Iris pigment epithelial cell (primary cell): ENCODE measurements around the gene GINM1.

Experiments used
- DNase-seq: peaks from one replicate; pipeline ENCODE4 v3.0.0-alpha.2; 2011; ENCODE audit warnings: low read depth

GINM1 gene, protein sequence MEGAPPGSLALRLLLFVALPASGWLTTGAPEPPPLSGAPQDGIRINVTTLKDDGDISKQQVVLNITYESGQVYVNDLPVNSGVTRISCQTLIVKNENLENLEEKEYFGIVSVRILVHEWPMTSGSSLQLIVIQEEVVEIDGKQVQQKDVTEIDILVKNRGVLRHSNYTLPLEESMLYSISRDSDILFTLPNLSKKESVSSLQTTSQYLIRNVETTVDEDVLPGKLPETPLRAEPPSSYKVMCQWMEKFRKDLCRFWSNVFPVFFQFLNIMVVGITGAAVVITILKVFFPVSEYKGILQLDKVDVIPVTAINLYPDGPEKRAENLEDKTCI

DNA sequence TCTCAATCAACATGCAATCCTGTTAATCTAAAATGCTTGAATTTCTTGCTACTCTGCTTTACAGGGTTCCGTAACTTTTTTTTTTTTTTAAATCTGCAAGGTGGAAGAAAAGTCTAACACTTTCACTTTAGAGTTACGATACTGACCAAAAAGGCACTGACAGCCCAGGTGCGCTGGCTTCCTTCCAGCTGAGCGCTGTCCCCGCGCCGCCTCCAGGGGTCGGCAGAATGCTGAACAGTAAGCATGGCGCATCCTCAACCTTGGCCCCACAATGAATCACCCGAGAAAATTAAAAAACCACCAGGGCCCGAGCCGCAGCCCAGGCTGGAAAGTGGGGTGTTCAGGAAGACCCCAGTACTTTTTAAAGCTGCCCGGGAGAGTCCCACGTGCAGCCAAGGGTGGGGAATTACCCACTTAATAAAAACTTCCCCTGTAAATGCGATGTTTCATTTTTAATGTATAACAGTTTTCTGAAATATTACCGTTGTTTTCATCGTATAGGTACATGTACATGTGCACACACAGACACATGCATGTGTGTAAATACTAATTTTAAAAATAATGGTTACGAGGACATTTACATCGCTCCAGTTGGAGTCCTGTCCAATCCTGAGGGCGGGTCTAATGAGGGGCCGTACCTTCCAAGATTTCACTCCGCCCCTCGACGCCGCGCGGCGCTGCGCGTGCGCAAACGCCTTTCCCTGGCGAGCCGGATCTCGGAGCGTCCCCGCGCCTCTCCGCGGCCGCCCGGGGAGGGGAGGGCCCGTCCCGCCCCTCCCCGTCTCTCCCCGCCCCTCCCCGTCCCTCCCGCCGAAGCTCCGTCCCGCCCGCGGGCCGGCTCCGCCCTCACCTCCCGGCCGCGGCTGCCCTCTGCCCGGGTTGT is at the start of gene GINM1:
TSS of gene GINM1 (plus strand) at position 849 of the 883 bp plus-strand sequence. CDS start 40 bp downstream, outside the sequence.
- peak; percentile 92 for DNase-seq

DNA sequence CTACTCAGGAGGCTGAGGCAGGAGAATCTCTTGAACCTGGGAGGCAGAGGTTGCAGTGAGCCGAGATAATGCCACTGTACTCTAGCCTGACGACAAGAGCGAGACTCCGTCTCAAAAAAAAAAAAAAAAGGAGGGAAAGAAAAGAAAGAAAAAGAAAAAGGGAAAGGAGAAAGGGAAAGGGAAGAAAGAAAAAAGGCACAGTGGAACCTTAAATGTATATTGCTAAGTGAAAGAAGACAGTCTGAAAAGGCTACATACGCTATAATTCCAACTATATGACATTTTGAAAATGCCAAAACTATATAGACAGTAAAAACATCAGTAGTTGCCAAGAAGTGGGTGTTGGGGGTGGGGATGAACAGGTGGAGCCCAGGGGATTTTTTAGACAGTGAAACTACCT is 36.5 kb upstream of the GINM1 start:
- DNase-seq, result no peak

DNA sequence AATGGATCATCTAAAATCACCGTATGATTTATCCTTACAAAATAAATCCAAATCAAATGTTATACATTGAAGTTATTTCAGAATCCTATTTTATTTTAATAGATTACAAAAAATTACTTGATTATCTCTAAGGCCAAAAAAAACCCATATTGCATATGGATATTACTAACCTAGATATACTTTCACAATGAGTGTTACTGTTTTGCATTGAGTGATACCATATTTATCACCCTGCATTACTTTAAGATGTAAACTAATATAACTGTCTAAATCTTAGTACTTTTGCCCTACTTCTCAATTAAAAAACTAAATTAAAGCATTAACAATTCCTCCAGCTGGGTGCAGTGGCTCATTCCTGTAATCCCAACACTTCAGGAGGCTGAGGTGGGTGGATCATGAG is 31.4 kb upstream of the GINM1 start:
- no peak for DNase-seq

DNA sequence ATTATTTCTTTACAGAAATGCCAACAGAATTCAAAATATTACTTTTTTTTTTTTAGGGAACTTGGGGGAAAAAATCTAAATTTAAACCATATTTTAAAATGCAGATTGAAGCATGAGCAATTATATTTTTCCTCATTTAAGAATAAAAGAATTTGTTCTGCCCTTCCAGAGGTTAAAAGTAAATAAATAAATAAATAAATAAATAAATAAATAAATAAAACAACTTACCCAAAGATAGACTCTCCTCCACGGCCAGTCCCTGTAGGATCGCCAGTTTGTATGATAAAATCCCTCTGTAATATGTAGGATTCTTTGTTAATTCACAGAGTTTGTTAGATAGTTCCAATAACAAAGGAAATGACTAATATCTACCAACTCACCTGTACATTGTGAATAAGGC is 25.0 kb upstream of the GINM1 start:
- DNase-seq, result no peak

DNA sequence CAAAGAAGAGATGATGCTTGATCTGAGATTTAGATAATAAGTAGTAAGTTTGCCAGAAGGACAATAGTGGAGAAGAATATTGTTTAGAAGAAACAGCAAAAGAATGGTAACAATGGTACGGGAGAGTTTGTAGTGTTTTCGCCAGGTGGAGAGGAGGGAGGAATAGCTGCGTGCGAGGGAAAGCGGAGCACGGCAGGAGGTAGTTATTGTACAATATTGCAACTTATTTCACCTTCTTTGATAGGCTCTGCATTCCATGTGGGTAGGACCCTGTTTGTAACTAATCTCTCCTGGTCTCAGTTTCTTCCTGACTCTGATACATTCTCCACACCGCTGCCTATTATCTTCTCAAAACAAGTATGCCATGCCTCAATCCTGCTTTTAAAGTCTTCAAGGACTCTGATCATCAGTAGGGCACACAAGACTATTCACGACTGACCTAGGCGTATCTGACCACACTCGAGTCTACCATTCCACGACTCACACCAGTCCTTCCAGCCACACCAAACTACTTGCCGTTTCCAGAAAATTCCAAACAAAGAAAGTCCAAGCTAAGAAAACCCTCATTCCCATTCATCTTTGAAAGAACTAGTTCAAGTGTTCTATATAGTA is 21.4 kb upstream of the GINM1 start:
- no peak for DNase-seq

DNA sequence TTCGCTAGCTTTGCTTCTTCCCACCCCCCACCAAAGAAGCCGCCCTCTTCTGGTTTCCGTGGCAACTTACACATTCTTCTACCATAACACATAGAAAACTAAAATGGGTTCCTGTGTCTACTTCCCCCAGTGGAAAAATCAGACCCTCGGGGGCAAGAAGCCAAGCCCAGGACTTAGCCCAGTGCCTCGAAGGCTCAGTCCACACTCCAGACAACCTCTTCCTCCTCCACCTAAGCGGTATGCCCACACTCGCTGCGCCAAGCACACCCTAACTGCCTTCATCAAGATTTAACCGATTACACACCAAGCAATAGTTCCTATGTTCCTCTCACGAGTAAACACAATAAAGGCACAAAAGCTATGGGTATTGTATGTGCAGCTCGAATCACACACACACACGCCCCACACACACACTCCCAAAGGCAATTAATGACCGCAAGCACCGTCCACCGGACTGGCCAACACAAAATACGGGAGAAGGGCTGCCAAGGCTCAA is 20.9 kb upstream of the GINM1 start:
- peak; percentile 78 for DNase-seq

DNA sequence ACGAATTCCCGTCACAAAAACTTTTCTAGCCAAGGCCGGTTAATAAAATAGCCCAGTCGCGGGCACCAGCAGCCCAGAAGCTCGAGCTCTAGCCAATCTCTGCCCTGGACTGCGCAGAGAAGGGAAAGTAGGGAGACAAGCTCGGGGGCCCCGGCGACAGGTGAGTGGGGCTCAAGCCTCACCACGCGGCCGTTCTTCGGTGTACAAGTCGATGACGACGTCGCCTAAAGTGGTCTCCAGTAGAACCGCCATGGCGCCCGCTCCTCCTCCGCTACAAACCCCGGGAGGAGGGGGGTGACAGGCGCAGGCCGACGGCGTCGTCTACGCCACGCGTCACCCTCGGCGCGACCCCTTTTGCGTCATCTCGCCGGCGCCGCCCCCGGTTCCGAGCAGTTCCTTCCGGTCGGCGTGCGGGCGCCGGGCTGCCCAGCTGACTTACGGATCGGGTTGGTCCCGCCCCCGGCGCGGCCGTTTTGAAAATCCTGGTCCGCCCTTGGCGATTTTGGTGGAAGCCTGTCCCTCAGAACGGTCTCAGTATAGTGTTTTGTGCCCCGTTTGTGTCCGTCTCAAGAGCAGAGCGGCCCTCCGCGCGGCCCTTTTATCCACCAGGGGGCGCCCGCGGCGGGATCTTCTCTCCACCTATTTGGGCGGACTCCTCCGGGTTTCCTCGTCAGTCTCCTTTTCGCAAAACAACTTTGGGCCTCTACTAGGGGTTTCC is 20.3 kb upstream of the GINM1 start, which contains the start of gene PPIL4:
TSS of gene PPIL4 (minus strand) at position 290 of the 718 bp plus-strand sequence. CDS start at position 252, 38 bp downstream.
- DNase-seq, result peak; percentile 96

DNA sequence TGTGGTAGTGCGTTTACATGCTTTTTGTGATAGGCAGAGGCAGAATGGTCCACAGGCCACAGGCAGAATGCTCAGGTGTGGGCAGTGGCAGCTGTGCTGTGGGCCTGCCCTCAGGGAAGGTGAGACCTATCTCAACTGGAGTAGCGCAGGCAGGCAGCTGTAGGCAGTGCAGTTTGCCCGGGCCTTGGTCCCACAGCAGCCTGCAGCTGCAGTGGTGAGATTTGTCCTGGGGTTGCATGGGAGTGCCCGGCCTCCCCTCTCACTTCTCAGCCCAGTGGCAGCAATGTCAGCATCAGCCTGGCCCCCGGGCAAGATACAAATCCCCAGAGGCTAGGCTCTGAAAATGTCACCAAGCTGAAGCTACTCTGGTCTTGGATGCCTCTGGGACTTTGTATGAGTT is 14.3 kb upstream of the GINM1 start:
- DNase-seq, result no peak

DNA sequence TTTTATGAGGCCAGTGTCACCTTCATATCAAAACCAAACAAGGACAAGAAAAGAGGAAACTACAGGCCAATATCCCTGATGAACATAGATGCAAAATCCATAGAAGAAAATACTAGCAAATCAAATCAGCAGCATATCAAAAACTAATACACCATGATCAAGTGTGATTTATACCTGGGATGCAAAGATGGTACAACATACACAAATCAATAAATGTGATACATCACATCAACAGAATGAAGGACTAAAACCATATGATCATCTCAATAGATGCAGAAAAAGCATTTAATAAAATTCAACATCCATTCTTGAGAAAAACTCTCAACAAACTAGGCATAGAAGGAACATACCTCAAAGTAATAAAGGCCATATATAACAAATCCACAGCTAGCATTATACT is 8.1 kb upstream of the GINM1 start:
- no peak for DNase-seq

DNA sequence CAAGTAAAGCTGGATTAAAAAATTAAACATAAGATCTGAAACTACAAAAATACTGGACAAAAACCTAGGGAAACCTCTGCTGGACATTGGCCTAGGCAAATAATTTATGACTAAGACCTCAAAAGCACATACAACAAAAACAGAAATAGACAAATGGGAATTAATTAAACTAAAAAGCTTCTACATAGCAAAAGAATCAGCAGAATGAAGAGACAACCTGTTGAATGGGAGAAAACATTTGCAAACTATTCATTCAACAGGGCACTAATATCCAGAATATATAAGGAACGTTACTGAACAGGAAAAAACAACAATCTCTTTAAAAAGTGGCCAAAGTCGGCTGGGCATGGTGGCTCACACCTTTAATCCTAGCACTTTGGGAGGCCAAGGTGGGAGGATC is 6.8 kb upstream of the GINM1 start:
- DNase-seq, result no peak

DNA sequence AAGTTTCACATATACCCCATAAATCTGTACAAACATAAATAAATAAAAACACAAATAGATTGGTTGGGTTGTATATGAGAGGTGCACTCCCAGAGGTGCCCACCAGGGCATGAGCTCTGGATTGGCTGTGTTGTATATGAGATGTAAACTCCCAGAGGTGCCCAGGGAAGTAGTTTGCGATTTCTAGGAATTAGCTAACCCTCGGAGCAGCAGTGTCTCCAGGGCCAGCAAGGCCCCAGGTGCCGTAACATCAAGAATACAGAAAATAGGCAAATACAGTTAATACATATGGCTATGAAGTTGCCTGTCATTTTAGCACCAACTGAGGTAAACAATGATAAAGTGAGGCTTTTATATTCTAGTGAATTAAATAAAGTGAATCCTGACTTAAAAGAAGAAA is 5.4 kb upstream of the GINM1 start:
- peak; percentile 15 for DNase-seq

DNA sequence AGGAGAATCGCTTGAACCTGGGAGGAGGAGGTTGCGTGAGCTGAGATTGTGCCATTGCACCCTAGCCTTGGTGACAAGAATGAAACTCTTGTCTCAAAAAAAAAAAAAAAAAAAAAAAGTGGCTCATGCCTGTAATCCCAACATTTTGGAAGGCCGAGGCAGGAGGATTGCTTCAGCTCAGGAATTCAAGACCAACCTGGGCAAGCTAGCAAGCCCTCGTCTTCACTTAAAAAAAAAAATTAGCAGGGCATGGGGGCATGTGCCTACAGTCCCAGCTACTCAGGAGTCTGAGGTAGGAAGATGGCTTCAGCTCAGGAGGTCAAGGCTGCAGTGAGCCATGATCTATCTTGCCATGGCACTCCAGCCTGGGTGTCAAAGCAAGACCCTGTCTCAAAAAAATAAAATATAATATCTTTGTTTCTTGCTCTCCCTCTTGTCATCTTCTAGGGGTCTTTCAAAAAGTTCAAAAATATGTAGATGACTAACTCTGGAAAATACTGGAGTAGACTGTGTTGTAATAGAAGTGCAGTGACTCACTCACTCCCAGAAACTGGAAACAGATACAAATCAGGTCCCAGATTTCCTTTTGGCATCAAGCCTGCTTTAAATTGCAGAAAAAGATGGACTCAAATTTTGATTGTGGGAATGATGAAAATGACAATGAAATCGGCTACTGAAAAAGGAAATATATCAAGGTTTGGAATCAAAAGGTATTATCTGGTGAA is 2.8 kb upstream of the GINM1 start:
- peak; percentile 75 for DNase-seq

DNA sequence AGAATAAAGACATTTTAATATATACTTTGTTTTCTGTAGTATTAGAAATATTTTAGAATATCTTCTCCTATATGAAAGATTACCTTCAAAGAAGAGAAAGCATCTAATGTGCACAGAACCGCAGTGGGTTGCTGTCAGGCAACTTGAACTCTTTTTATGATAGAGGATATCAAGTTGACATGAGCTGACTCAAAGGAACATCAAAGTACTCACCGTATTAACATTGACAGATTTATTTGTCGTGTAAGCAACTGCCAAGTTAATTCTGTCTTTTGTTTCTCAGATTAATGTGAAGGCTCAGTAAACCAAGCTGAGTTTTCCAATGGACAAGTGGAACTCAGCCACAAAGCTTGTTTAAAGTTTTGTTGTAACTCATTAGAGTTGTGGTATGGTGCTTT is 2.2 kb upstream of the GINM1 start:
- no peak for DNase-seq

DNA sequence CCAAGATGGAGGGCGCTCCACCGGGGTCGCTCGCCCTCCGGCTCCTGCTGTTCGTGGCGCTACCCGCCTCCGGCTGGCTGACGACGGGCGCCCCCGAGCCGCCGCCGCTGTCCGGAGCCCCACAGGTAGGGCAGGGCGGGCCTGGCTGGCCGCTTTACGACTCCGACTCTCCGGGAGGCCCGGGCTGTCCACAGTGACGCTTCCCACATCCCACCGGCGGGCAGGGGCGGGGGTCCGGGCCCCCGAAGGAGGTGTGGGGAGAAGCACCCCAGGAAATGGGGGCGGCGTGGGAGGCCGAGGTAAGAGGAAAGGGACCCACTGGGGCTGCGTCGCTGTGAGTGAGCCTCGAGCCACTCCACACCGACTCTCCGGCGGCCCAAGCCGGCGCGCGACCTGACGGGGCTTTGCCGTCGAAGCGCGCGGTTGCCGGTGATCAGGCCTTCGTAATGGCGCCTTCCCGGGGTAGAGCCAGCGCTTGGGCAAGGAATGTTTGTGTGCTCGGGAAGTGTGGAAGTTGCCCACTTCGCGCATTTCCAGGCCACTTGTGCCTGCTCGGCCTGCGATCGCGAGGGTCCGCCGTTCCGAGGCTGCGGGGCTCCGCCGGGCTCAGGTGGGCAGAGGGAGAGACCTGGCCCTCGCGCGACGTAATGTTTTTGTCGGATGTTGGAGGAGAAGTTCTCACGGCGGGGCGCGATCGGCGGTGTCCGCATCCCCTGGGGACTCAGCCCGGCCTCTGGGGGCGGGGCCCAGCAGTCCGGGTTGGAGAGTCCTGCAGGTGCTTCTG is 427 bp downstream of the GINM1 start:
- peak; percentile 48 for DNase-seq

DNA sequence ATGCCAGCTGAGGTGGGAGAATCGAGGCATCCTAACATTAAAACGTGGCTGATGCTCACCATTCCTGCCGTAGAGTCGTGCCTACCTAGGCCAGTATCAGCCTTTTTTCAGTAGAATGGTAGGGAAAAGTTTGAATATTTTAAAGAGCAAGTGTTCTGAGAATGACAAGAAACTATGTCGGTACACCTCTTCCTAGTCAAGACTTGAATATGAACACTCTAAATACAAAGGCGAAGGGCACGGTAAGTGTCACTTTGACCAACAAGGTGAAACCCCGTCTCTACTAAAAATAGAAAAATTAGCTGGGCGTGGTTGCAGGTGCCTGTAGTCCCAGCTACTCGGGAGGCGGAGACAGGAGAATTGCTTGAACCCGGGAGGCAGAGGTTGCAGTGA is 1.0 kb downstream of the GINM1 start:
- DNase-seq, result no peak

DNA sequence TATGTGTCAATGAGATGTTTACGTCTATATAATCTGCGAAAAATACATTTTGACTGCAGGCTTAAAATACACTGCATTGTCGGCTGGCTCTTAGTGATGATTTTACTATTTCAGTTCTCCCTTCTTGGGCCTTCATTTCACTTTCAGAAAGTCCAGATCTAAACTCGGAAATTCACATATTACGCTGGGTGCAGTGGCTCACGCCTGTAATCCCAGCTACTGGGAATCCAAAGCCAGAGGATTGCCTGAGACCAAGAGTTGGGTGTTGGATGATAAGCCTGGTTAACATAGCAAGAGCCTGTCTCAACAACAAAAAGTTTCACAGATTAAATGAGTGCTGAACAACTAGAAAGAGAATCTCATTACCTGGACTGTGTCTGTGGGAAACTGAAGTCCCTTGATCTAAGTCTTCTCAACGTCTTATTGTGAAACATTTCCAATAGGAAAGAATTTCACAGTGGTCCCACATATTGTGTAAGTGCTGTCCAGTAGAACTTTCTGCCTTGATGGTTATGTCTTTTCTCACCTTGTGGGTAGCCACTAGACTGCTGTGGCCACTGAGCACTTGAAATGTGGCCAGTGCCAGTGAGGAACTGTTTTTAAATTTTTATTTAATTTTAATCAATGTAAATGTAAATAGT is 1.9 kb downstream of the GINM1 start:
- no peak for DNase-seq

DNA sequence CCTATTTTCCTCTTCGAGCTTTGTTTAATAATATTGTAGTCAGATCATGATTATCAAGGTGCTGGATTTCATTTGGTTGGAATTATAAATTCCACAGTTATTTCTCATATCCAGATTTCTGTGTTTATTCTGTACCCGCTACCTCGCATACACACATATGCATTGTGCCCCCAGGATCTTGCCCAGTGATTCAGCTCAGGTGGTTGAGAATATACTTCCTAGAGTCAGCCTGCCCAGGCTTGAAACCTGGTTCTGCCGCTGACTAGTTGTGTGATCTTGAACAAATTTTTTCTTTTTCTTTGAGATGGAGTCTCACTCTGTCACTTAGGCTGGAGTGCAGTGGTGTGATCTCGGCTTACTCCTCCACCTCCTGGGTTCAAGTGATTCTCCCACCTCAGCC is 14.7 kb downstream of the GINM1 start:
- DNase-seq, result no peak

DNA sequence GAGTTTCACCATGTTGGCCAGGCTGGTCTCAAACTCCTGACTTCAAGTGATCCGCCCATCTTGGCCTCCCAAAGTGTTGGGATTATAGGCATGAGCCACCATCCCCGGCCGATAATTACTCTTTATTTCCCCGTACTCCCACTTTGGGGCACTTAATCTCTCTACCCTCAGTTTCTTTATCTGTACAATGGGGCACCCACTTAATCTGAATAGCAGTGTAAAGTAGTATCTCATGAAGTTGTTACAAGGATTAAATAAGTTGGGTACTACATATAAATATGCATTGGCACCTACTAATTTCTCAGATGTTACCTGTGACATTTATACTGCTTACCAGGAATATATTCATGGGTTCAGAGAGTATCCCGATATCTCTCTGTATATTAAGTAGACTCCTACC is 15.2 kb downstream of the GINM1 start:
- DNase-seq, result no peak

DNA sequence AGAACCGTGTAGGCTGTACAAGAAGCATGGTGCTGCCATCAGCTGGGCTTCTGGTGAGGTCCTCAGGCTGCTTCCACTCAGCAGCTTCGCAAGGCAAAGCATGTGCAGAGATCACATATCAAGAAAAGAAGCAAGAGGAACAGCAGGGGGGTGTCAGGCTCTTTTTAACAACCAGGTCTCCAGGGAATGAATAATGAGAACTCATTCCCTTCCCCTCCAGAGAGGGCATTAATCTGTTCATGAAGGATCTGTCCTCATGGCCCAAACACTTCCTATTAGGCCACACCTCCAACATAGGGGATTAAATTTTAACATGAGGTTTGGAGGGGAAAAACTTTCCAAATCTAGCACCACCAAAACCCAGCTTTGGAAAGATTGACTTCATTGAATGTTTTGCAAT is 20.0 kb downstream of the GINM1 start:
- no peak for DNase-seq

DNA sequence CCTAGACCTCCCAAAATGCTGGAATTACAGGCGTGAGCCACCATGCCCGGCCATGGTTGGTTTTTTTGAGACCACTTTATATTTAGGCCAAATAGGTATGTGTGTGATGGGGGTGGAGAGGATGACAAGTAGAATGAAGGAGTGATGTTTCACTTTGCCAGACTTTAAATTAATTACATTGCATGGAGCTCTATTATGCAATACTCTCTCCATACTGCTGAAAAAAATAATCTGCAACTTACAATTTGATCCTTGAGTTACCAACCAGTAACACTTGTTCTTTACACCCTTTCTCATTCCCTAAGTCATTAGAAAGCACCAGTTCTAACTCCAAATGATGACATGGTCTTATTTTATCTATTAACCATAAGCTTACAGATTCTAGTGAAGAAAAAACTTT is 26.8 kb downstream of the GINM1 start:
- no peak for DNase-seq
